ENCODE data around the gene COL27A1. TPM values are rescaled to one million over a fixed set of nuclear protein-coding genes. Genes with fewer than 3 reads are reported as not detected.

COL27A1 gene
- total RNA-seq, 1 donor from 2014 or later = 3.7 TPM

Other genes starting within 250 kb of the COL27A1 start
- gene AMBP, start 77.2 kb upstream of the COL27A1 start, total RNA-seq = not detected in 2 replicates
- gene KIF12, start 56.2 kb upstream of the COL27A1 start, total RNA-seq = not detected in 2 replicates
- not detected in 2 replicates for gene ORM1, start 167.6 kb downstream of the COL27A1 start, total RNA-seq
- gene ORM2, start 174.3 kb downstream of the COL27A1 start, total RNA-seq = not detected in 2 replicates
- 152 TPM in 2 replicates for gene AKNA, start 232.4 kb downstream of the COL27A1 start, total RNA-seq